Measurements from ENCODE around the gene ZP2.

Gene ZP2

DNA sequence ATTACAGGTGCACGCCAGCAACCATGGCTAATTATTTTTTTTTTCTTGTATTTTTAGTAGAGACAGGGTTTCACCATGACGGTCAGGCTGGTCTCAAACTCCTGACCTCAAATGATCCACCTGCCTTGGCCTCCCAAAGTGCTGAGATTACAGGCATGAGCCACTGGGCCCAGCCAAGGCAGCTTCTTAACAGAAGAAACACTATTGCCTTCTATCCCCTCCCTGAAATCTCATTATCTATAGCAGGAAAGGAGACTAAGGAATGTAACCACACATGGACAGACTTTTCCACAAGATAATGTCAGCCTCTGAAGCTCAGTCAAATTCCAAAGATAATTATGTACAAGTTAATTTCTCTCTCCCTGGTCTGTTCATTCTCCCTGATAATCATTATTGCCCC is 5.7 kb upstream of the ZP2 start:
- no peak for DNase-seq (ENCODE audit: low read depth)
- TF ChIP-seq, protein P1, sequence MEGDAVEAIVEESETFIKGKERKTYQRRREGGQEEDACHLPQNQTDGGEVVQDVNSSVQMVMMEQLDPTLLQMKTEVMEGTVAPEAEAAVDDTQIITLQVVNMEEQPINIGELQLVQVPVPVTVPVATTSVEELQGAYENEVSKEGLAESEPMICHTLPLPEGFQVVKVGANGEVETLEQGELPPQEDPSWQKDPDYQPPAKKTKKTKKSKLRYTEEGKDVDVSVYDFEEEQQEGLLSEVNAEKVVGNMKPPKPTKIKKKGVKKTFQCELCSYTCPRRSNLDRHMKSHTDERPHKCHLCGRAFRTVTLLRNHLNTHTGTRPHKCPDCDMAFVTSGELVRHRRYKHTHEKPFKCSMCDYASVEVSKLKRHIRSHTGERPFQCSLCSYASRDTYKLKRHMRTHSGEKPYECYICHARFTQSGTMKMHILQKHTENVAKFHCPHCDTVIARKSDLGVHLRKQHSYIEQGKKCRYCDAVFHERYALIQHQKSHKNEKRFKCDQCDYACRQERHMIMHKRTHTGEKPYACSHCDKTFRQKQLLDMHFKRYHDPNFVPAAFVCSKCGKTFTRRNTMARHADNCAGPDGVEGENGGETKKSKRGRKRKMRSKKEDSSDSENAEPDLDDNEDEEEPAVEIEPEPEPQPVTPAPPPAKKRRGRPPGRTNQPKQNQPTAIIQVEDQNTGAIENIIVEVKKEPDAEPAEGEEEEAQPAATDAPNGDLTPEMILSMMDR (conservative IDR thresholded peaks at IDR 0.05; ENCODE audit: low read depth, low read length): no peak
- no peak overlapping the region for H3K4me3 ChIP-seq (ENCODE audit: low read depth, low read length)

DNA sequence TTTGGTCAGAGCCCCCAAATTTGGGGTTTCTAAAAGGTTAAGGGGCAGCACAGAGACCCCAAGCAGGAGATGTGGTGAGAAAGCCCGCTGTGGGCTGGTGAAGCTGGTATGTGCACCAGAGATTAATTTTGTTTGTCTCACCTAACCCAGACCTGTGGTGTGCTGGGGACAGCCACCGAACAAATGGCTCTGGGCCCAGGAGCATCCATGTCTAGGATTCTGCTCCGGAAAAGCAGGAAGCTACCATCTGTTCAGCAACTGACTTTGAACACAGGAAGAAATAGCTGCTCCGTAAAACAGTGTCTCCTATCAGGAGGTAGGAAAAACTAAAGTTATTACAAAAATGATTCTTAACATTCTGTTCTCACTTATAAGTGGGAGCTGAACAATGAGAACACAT is 2.7 kb upstream of the ZP2 start:
- TF ChIP-seq, protein P1 (conservative IDR thresholded peaks at IDR 0.05; ENCODE audit: low read depth, low read length): no peak
- DNase-seq (ENCODE audit: low read depth): no peak

DNA sequence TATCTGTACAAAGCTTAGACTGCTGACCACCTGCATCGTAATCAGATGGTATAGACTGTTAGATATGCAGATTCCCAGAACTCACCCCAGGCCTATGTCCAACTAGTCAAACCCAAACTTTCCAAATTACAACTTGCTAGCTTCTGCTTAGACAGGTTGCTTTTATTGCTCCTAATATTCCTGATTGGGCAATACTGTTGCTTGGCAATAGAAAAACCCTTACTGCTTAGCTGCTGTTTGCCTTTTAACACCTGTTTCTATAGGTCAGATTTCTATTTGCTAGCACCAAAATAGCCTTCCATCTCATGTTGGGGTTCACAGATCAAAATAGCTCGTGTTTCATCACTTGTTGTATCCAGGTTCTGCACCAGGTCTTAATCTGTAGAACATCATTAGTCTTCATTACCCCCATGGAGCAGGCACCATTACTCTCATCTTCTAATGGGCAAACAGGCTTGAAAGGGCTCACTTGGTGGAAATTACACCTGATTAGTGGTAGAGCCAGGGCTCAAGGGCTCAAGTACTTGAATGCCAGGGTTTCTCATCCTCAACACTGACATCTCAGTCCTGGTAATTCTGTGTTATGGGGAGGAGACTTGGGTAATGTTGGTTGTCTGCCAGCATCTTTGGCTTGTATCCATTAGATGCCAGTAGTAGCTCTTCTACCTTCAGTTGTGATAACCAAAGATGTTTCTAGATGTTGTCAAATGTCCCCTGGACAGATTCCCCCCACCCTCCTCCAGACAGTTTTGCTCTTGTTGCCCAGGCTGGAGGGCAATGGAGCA is 2.7 kb downstream of the ZP2 start:
- DNase-seq (ENCODE audit: low read depth): no peak
- TF ChIP-seq, protein P1 (conservative IDR thresholded peaks at IDR 0.05; ENCODE audit: low read depth, low read length): no peak
- no peak overlapping the region for H3K4me3 ChIP-seq (ENCODE audit: low read depth, low read length)

More for the DNA sequence above, 2.7 kb upstream of the ZP2 start:
- no peak overlapping the region for H3K4me3 ChIP-seq (ENCODE audit: low read depth, low read length)

DNA sequence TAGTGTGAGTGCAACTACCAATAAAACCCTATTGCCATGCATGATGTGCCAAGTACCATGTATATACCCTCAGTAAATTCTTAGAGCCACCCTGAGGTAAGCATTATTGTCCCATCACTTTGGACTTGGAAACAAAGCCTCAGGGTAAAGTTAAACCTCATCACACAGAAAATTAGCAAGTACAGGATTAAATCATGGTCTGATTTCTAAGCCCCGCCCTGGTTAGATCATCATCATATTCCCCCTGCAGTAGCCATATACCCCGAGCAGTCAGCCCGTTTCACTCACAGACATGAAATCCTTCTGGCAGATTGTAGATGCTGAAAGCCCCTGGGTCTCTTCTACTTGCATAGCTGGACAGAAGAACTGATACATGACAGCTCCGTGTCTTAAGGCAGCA is 4.8 kb downstream of the ZP2 start:
- no peak overlapping the region for H3K4me3 ChIP-seq (ENCODE audit: low read depth, low read length)
- DNase-seq (ENCODE audit: low read depth): no peak
- TF ChIP-seq, protein P1 (conservative IDR thresholded peaks at IDR 0.05; ENCODE audit: low read depth, low read length): no peak

DNA sequence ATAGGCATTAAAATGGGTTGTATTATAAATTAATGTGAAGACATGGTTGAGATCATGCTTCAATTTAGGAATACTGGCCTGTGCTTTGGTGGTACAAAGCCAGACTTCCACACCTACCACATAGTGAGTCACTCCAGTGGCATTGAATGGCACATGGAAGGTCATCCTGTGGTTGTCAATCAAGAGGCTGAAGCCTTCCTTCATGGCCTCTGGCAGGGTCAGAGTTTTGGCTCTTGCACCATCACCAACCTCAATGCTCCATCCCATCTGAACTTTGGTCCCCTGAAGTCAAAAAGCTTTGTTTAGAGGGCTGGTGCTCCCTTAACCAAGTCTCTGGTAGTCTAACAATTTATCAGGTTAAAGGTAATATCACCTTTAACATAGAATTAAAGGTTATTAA is 6.1 kb downstream of the ZP2 start:
- DNase-seq (ENCODE audit: low read depth): no peak
- no peak overlapping the region for H3K4me3 ChIP-seq (ENCODE audit: low read depth, low read length)
- TF ChIP-seq, protein P1 (conservative IDR thresholded peaks at IDR 0.05; ENCODE audit: low read depth, low read length): no peak

DNA sequence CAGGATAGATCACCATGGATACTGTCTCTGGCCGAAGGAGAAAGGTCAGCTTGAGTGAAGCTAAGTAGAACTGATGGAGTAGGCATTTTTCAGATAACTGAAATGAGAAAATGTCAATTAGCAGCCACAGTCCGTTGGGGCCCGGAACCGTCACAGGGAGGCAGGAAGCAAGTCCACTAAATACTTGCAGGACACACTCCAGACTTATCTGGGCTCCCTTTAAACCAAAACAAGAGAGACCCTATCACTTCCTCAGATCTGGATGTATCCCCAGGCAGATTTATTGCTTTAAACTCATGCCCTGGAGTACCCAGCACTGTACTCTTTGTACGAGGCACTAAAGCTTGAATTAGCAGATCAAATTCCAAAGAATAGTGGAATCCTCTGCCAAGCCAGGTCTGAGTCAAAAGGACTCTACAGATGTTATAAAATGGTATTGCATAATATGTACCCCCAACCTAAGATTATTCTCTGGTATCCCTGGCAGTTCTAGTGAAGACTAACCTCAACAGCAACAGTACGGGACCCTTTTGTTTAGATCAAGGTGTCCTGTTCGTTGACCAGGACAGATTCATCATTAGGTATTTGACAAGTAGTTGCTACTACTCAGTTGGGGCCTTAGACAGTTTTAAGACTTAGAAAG is 8.1 kb downstream of the ZP2 start:
- DNase-seq (ENCODE audit: low read depth): no peak
- TF ChIP-seq, protein P1 (conservative IDR thresholded peaks at IDR 0.05; ENCODE audit: low read depth, low read length): no peak
- H3K4me3 ChIP-seq (ENCODE audit: low read depth, low read length): no peak overlapping the region
